Liver (tissue), 9 donors: ENCODE results near the gene HPN. TPM values are rescaled to one million over a fixed set of nuclear protein-coding genes. Genes with fewer than 3 reads are reported as not detected.

Experiments used
- DNase-seq: peaks from one replicate; pipeline ENCODE4 v3.0.0-alpha.2; 2017; ENCODE audit warnings: low spot score
- H3K27ac ChIP-seq, 2 donors: one replicate each; pipeline ENCODE4 v1.7.0; 2013; ENCODE audit warnings: inconsistent platforms in 2 of 2, low read length in 2 of 2, control low read depth in 1 of 2, low read depth in 1 of 2, mild to moderate bottlenecking in 1 of 2
- H3K27me3 ChIP-seq, 4 donors: one replicate each; pipeline versions ENCODE4 v1.6.1 to v1.7.0; 2013; ENCODE audit warnings: low read length in 3 of 4, inconsistent platforms in 1 of 4, mild to moderate bottlenecking in 1 of 4, moderate library complexity in 1 of 4; ENCODE audit not compliant: control insufficient read depth in 4 of 4, insufficient read depth in 4 of 4
- H3K36me3 ChIP-seq, 4 donors: one replicate each; pipeline versions ENCODE4 v1.6.1 to v1.7.0; 2013; ENCODE audit warnings: low read length in 3 of 4, mild to moderate bottlenecking in 3 of 4, low read depth in 1 of 4, moderate library complexity in 1 of 4; ENCODE audit not compliant: control insufficient read depth in 4 of 4, insufficient read depth in 3 of 4
- H3K4me1 ChIP-seq, 4 donors: one replicate each; pipeline versions ENCODE4 v1.6.1 to v1.7.0; 2013; ENCODE audit warnings: low read length in 3 of 4, mild to moderate bottlenecking in 3 of 4, moderate library complexity in 1 of 4; ENCODE audit not compliant: control insufficient read depth in 4 of 4, insufficient read depth in 4 of 4
- H3K4me3 ChIP-seq, 3 donors: one replicate each; pipeline versions ENCODE4 v1.6.1 to v1.7.0; 2013; ENCODE audit warnings: low read length in 3 of 3, control low read depth in 1 of 3, low read depth in 1 of 3, mild to moderate bottlenecking in 1 of 3
- H3K9ac ChIP-seq, 2 donors: one replicate each; pipeline ENCODE4 v1.7.0; 2013; ENCODE audit warnings: low read length in 2 of 2, mild to moderate bottlenecking in 2 of 2, moderate library complexity in 2 of 2, control low read depth in 1 of 2, low read depth in 1 of 2
- H3K9me3 ChIP-seq, 4 donors: one replicate each; pipeline versions ENCODE4 v1.6.1 to v1.7.0; 2013; ENCODE audit warnings: low read length in 3 of 4; ENCODE audit not compliant: control insufficient read depth in 4 of 4
- ATF3 ChIP-seq: IDR thresholded peaks from 2 replicates; pipeline ENCODE4 v1.6.1; 2016; ENCODE audit warnings: antibody characterized with exemption
- CTCF ChIP-seq: fragments of 150-350 bp; IDR thresholded peaks from 2 replicates; pipeline ENCODE4 v1.5.1; 2017; ENCODE audit warnings: improper control_type of control experiment, low read depth, low read length; ENCODE audit not compliant: missing input control
- EGR1 ChIP-seq, 2 donors: IDR thresholded peaks; 2 replicates each; pipeline ENCODE4 v1.6.1; 2016 to 2018; ENCODE audit warnings: antibody characterized with exemption in 2 of 2, low read depth in 2 of 2
- FOXA1 ChIP-seq: IDR thresholded peaks from 2 replicates; pipeline ENCODE4 v1.6.1; 2016; ENCODE audit warnings: antibody characterized with exemption
- FOXA2 ChIP-seq: IDR thresholded peaks from 2 replicates; pipeline ENCODE4 v1.6.1; 2016; ENCODE audit warnings: antibody characterized with exemption
- GABPA ChIP-seq, 2 donors: IDR thresholded peaks in 1 of 2; conservative IDR thresholded peaks in 1 of 2; 2 replicates each; pipeline ENCODE4 v1.6.1; 2016; ENCODE audit warnings: antibody characterized with exemption in 2 of 2, mild to moderate bottlenecking in 1 of 2, moderate library complexity in 1 of 2
- HNF4A ChIP-seq, 2 donors: conservative IDR thresholded peaks; 2 replicates each; pipeline ENCODE4 v1.6.1; 2016; ENCODE audit warnings: antibody characterized with exemption in 2 of 2, mild to moderate bottlenecking in 2 of 2
- HNF4G ChIP-seq: IDR thresholded peaks from 2 replicates; pipeline ENCODE4 v1.6.1; 2016; ENCODE audit warnings: antibody characterized with exemption
- JUND ChIP-seq, 2 donors: IDR thresholded peaks; 2 replicates each; pipeline ENCODE4 v1.6.1; 2016; ENCODE audit warnings: antibody characterized with exemption in 2 of 2
- MAX ChIP-seq: IDR thresholded peaks from 2 replicates; pipeline ENCODE4 v1.6.1; 2016; ENCODE audit warnings: antibody characterized with exemption
- NR2F2 ChIP-seq: IDR thresholded peaks from 2 replicates; pipeline ENCODE4 v1.6.1; 2016; ENCODE audit warnings: antibody characterized with exemption
- RAD21 ChIP-seq, 2 donors: IDR thresholded peaks; 2 replicates each; pipeline ENCODE4 v1.6.1; 2016; ENCODE audit warnings: antibody characterized with exemption in 2 of 2, mild to moderate bottlenecking in 2 of 2
- REST ChIP-seq: IDR thresholded peaks from 2 replicates; pipeline ENCODE4 v1.6.1; 2016; ENCODE audit warnings: antibody characterized with exemption, mild to moderate bottlenecking
- RXRA ChIP-seq, 2 donors: IDR thresholded peaks; 2 replicates each; pipeline ENCODE4 v1.6.1; 2017 to 2018; ENCODE audit warnings: antibody characterized with exemption in 2 of 2, mild to moderate bottlenecking in 1 of 2
- SP1 ChIP-seq: IDR thresholded peaks from 2 replicates; pipeline ENCODE4 v1.6.1; 2018; ENCODE audit warnings: antibody characterized with exemption, mild to moderate bottlenecking
- TAF1 ChIP-seq: conservative IDR thresholded peaks from 2 replicates; pipeline ENCODE4 v1.6.1; 2016; ENCODE audit warnings: antibody characterized with exemption, mild to moderate bottlenecking
- YY1 ChIP-seq: IDR thresholded peaks from 2 replicates; pipeline ENCODE4 v1.6.1; 2016; ENCODE audit warnings: antibody characterized with exemption, mild to moderate bottlenecking
- ZBTB33 ChIP-seq: IDR thresholded peaks from 2 replicates; pipeline ENCODE4 v1.6.1; 2016; ENCODE audit warnings: antibody characterized with exemption
- WGBS: extraction: QIAGEN DNeasy Blood & Tissue Kit; methylation state at CpG from one replicate; pipeline ENCODE4 v1.1.7; 2013; 5-methylcytosine and 5-hydroxymethylcytosine counted together
- polyA plus RNA-seq, 2 donors: library from polyadenylated mRNA; stranded (reverse) in 1 of 2; unstranded in 1 of 2; fragments of 200-250 nt in 1 of 2; fragments of >200 nt in 1 of 2; fragmentation: Nextera tagmentation in 1 of 2; extraction: Ambion mirVana in 1 of 2; gene quantifications; one replicate each; pipeline versions ENCODE4 v1.2.1 to v1.2.3, GENCODE V29; 2013 to 2015
- total RNA-seq, 2 donors: library from RNA; depleted of rRNA; stranded (reverse); fragments of >200 nt; gene quantifications; one replicate each; pipeline ENCODE4 v1.2.3, GENCODE V29; 2014
- donor health status: healthy.
- donor health status: healthy.
- donor health status: healthy.
- donor health status: healthy.
- donor health status: healthy.

The HPN gene
- total and polyA plus RNA-seq, 4 donors = 130 to 535 (median 335) TPM

- H3K9ac ChIP-seq = no peak overlapping the region
- H3K4me3 ChIP-seq = no peak overlapping the region
- no peak for TF ChIP-seq REST
- no peak for DNase-seq
- no peaks in the 10 kb centered on the region for H3K36me3 ChIP-seq
- H3K4me1 ChIP-seq = no peaks in the 10 kb centered on the region
- no peaks in the 10 kb centered on the region for H3K9me3 ChIP-seq
- H3K27ac ChIP-seq = no peak overlapping the region
- whole genome bisulfite sequencing = 96% methylated on average over 6 of the region's 6 CpGs
- no peaks in the 10 kb centered on the region for H3K27me3 ChIP-seq
Measured at GRCh38 chr19:35105047-35105410, 63.5 kb downstream of the HPN start.

GRCh38 chr19:35105411-35106290 is 64.1 kb downstream of the HPN start:
- DNase-seq = no peak
- Histone ChIP-seq H3K4me3 (no peak overlapping the region), H3K4me1 (no peaks in the 10 kb centered on the region), H3K27me3 (no peaks in the 10 kb centered on the region), H3K36me3 (no peaks in the 10 kb centered on the region), H3K9ac (no peak overlapping the region), H3K9me3 (no peaks in the 10 kb centered on the region), H3K27ac (no peak overlapping the region)
- TF ChIP-seq ATF3 (no peak), RAD21 (IDR thresholded peaks at IDR 0.05) (no peak), GABPA (IDR thresholded peaks at IDR 0.05 in 1 of 2, conservative IDR thresholded peaks at IDR 0.05 in 1 of 2) (no peak), YY1 (no peak), ZBTB33 (no peak), JUND (IDR thresholded peaks at IDR 0.05) (no peak), TAF1 (no peak), FOXA1 (no peak), EGR1 (IDR thresholded peaks at IDR 0.05; ENCODE audit: low read depth in 2 of 2) (no peak), HNF4G (no peak), FOXA2 (no peak), RXRA (IDR thresholded peaks at IDR 0.05) (no peak), REST (no peak), MAX (no peak), SP1 (no peak), HNF4A (conservative IDR thresholded peaks at IDR 0.05) (no peak), NR2F2 (no peak), CTCF (no peak)
- WGBS = 86% methylated on average over 30 of the region's 30 CpGs
